D721Med (cell line): ENCODE measurements around the gene LRCOL1.

Experiments used
- DNase-seq: peaks from one replicate; pipeline ENCODE4 v3.0.0; 2011; ENCODE audit warnings: low spot score; ENCODE audit not compliant: insufficient read length
- FAIRE-seq: peaks from 2 replicates; lab custom pipeline; 2011; peaks lifted over from hg19 to GRCh38; lab: Jason Lieb, UNC
- TF ChIP-seq, protein P1 (sequence below): IDR thresholded peaks from 2 replicates; pipeline ENCODE4 v1.5.1; 2012; ENCODE audit warnings: mild to moderate bottlenecking, control low read depth; ENCODE audit not compliant: insufficient read depth; ENCODE audit errors: missing control alignments

LRCOL1 gene

DNA sequence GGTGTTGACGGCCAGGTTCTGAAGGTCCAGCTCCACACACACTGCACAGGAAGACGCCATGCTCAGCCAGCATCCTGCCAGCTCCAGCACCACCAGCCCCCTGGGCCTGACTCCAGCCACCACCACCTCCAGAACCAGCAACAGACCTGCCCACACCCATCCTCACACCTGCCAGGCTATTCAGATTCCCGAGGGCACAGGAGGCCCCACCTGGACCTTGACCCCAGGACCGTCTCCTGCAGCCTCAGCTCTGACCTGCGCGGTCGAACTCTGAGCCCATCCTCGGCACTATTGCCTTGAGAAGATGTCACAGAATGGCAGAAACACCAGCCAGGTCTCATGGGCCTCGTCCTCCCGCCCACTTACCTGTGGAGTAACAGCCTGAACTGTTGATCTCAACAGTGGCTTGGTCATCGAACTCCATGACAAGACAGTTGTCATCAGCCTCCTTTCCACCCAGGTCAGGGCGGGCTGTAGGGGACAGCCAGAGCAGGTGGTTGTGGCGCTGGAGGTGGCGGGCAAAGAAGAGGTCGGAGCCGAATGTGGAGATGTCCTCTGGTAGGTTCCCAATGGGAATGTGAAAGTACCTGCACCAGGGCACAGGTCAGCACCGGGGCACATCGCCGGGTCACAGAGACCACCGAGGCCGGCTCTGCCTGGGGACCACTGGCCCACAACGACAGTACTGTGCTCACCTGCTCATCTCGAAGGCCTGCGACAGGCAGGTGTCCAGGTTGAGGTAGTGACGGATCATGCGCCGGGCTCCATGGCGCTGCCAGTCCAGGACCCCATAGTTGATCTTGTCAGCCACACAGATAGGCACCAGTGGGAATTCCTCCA lies 31.6 kb upstream of the LRCOL1 start:
- FAIRE-seq (no peak), DNase-seq (no peak)
- TF ChIP-seq, protein P1, sequence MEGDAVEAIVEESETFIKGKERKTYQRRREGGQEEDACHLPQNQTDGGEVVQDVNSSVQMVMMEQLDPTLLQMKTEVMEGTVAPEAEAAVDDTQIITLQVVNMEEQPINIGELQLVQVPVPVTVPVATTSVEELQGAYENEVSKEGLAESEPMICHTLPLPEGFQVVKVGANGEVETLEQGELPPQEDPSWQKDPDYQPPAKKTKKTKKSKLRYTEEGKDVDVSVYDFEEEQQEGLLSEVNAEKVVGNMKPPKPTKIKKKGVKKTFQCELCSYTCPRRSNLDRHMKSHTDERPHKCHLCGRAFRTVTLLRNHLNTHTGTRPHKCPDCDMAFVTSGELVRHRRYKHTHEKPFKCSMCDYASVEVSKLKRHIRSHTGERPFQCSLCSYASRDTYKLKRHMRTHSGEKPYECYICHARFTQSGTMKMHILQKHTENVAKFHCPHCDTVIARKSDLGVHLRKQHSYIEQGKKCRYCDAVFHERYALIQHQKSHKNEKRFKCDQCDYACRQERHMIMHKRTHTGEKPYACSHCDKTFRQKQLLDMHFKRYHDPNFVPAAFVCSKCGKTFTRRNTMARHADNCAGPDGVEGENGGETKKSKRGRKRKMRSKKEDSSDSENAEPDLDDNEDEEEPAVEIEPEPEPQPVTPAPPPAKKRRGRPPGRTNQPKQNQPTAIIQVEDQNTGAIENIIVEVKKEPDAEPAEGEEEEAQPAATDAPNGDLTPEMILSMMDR: no peak

DNA sequence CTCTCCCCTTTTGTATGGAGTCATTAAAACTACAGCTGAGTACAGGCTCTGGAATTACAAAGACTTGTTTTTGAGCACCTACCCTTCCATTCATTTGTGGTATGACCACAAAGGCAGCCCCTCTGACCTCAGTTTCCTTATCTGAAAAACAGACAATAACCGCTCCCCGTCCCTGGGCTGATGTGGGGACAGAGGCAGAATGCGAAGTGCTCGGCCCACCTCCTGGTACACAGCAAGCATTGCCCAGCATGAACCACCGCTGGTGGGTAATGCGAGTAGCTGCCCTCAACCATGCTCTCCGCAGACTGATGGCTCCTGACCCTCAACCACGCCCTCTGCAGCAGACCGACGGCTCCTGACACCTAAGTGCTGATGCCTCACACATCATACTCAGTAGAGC lies 30.6 kb upstream of the LRCOL1 start:
- no peak for DNase-seq
- TF ChIP-seq, protein P1: no peak
- FAIRE-seq: no peak

DNA sequence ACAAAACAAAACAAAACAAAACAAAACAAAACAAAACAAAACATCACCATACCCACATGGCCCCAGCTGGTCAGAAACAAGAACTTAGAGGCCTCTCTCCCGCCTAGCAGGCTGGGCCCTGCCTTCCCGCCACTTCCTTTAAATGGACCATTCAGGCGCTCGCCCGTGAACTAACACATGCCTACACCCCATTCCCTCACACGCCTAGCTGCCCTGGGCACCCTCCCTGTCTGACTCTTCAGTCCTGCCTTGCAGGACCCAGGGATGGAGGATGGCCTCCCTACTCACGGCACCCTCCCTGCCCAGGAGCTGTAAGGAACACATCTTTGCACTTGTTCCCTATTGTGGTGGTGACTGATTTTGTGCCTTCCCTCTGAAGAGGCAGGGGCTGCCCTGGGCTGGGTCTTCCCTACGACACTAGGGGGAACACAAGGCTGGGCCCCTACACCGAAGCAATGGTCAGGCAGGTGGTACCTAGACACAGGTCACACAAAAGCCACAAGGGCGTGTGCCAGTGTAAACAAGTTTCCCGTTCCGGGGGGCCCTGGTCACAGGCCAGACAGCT lies 29.7 kb upstream of the LRCOL1 start:
- DNase-seq: no peak
- TF ChIP-seq, protein P1: no peak
- FAIRE-seq: no peak

DNA sequence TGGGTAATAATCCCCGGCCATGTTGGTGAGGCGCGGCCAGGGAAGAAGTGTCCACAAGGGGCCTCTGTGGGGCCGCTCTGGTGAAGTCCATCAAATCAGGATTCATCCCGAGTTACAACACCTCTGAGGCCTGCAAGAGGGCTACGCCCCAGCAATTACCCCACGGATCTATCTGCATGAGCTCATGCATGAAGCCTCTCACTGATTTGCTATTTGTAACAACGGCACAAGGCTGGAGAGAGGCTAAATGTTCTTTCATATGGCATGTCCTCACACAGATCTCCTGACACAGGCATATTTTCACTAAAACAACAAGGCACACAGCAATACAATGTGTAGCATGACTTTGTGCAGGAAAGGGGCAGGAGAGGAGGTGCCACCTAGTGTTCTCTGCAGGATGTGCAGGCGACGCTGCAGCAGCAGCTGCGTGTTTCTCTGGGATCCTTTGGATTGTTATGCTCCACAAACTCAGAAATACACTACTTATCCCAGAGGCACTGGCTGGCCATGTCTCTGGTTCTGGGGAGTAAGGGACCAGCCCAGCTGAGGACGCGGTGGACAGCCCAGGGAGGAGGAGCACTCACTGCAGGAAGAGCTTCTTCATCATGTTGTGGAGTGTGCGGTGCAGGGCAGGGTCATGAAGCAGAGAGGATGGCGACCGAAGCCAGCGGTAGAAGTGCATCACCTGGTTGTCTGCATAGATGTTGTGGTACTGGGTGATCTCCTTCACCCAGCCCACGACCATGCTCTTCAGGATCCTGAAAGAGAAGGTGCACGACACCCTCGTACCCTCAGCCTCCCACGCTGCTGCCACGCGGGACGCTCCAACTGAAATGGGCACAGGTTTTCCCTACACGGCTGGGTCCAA lies 28.4 kb upstream of the LRCOL1 start:
- FAIRE-seq: no peak
- peak; percentile 52 for DNase-seq

DNA sequence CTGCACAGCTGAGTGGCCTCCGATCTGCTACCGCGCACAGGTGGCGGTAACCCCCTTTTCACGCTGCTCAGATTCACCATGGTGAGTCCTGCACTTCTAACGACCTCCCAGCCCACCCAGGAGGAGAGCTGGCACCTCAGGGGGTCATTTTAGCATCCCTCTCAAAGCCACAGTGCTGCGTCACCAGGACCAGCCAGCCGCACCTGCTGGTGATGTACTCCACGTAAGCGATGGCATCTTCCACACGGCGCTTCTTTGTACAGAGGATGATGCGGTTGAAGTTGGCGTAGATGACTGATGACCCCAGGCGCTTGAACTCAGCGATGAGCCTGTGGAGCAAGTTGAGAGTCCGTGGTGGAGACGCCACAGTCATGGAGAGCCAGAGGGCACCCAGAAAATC lies 27.4 kb upstream of the LRCOL1 start:
- FAIRE-seq (no peak), DNase-seq (no peak)
- TF ChIP-seq, protein P1: no peak

More for the DNA sequence above, 28.4 kb upstream of the LRCOL1 start:
- TF ChIP-seq, protein P1: peak; percentile 47

DNA sequence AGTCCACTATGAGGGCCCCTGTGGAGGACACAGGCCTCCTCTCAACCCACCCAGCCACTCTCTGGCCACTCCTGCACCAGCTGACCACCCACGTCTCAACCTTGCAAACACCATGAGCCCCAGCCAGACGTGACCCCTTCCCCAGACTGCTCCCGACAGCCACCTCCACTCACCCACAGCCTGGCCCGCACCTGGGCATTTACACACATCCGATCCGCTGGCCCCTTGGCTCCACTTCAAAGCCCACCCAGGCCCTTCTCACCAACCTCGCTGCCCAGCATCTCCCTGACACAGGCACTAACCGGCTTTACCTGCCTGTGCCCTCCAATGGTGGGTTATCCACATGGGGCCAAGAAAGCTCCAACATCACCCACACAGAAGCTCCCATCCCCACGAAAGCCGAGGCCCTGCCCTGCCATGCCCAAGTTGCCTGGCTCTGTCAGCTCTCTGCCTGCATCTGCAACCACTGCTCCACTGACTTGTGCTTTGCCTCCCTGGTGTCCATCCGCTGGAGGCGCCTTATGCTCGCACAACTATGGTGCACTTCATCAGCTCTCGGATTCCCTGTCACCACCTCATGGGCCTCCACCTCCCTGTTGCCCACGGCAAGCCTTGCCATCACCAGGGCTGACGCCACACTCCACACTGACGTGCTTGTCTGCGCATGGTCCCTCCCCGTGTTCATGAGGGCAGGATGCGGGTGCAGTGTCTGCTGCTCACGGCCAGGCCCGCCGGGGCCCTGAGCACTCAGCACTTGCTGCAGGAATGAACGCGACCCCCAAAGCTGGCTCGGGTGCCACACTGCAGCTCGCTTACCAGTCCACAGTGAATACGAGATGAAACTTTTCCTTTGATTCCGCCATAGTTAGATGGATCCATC lies 24.9 kb upstream of the LRCOL1 start:
- FAIRE-seq (no peak), DNase-seq (no peak)
- TF ChIP-seq, protein P1: no peak
